ENCODE measurements around the gene RAB40B.

RAB40B gene

DNA sequence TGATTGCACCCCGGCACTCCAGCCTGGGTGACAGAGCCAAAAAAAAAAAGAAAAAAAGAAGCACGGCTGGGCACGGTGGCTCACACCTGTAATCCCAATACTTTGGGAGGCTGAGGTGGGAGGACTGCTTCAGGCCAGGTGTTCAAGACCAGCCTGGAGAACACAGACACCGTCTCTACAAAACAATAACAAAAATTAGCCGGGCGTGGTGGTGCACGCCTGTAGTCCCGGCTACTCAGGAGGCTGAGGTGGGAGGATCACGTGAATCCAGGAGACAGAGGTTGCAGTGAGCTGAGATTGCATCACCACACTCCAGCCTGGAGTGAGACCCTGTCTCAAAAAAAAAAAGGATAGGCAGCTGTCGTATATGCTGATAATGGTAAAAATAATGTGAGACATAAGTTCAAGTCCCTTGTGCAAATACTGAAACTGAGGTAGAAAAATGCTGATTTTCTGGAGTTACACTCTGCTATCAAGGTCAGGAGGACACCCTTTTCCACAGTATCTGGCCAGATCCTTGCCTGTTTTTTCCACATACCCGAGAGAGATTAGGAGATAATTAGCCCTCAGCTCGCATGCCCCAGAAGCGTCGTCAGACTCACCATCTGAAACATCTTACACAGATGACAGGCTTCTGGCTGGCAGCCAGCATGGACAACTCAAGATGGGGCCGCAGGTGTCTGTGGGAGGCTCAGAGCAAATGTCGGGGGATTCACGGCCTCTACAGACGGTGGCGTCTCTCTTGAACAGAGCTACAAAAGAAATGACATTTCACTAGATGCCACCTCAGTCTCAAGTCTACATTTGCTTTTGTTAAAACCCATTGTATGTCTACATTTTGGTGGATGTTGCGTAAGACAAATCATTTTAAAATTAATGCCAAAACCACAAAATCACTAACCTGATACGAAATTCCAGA is 87.1 kb downstream of the RAB40B start:
- Mint-ChIP-seq H3K27me3 (no peaks in the 10 kb centered on the region), H3K36me3 (peaks cover 13% of the 10 kb centered on the region), H3K9me3 (no peaks in the 10 kb centered on the region), H3K4me3 (no peak overlapping the region), H3K4me1 (no peaks in the 10 kb centered on the region), H3K27ac (no peak overlapping the region)

GRCh38 chr17:82609655-82610054 is 88.8 kb downstream of the RAB40B start:
- Mint-ChIP-seq H3K27ac (no peak overlapping the region), H3K4me3 (no peak overlapping the region), H3K9me3 (no peaks in the 10 kb centered on the region), H3K27me3 (no peaks in the 10 kb centered on the region), H3K36me3 (peaks cover 13% of the 10 kb centered on the region), H3K4me1 (no peaks in the 10 kb centered on the region)

- Mint-ChIP-seq H3K27ac (peak overlapping the region; percentile 46), H3K36me3 (peaks cover 11% of the 10 kb centered on the region), H3K4me3 (no peak overlapping the region)
These were observed 89.7 kb downstream of the RAB40B start for GRCh38 chr17:82608816-82609215.

GRCh38 chr17:82605939-82606600 is 92.4 kb downstream of the RAB40B start:
- Mint-ChIP-seq H3K27me3 (no peaks in the 10 kb centered on the region), H3K4me1 (no peaks in the 10 kb centered on the region), H3K27ac (no peak overlapping the region), H3K9me3 (no peaks in the 10 kb centered on the region), H3K36me3 (peaks cover 12% of the 10 kb centered on the region), H3K4me3 (no peak overlapping the region)

More at GRCh38 chr17:82608816-82609215, 89.7 kb downstream of the RAB40B start:
- Mint-ChIP-seq H3K4me1 (no peaks in the 10 kb centered on the region), H3K9me3 (no peaks in the 10 kb centered on the region), H3K27me3 (no peaks in the 10 kb centered on the region)

Data from activated naive CD4-positive, alpha-beta T cell treated with anti-CD3 and anti-CD28 coated beads, Interleukin-2, amount 50 U/mL, for 24 hours (primary cell).